Measurements from ENCODE around the gene SYT17.

GRCh38 chr16:19309178-19309577 is 141.1 kb downstream of the SYT17 start:
- TF ChIP-seq, protein P1, sequence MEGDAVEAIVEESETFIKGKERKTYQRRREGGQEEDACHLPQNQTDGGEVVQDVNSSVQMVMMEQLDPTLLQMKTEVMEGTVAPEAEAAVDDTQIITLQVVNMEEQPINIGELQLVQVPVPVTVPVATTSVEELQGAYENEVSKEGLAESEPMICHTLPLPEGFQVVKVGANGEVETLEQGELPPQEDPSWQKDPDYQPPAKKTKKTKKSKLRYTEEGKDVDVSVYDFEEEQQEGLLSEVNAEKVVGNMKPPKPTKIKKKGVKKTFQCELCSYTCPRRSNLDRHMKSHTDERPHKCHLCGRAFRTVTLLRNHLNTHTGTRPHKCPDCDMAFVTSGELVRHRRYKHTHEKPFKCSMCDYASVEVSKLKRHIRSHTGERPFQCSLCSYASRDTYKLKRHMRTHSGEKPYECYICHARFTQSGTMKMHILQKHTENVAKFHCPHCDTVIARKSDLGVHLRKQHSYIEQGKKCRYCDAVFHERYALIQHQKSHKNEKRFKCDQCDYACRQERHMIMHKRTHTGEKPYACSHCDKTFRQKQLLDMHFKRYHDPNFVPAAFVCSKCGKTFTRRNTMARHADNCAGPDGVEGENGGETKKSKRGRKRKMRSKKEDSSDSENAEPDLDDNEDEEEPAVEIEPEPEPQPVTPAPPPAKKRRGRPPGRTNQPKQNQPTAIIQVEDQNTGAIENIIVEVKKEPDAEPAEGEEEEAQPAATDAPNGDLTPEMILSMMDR (IDR thresholded peaks at IDR 0.05; ENCODE audit: low read depth, low read length): no peak
- no peak for TF ChIP-seq EZH2phosphoT487 (IDR thresholded peaks at IDR 0.05; ENCODE audit: low read depth)

Measured in OCI-LY3 (cell line).